Effector CD4-positive, alpha-beta T cell (primary cell): ENCODE measurements around the gene CMTM3.
A peak's percentile ranks its signal among the peaks of the same experiment; 100 is the strongest.
"Not testable (repeated sequence)": the region's sequence is repeated elsewhere in the genome, so short reads cannot be mapped to it uniquely, and the experiment has no call there.

Experiments used
- DNase-seq: peaks from one replicate; pipeline ENCODE4 v3.0.0-alpha.2; 2020
- total RNA-seq: gene quantifications from one replicate; lab custom pipeline; 2026; lab: John Stamatoyannopoulos, UW

The CMTM3 gene
- total RNA-seq, result 60.0 reads per million, percentile 72 among the genes with 10 or more reads in this experiment

GRCh38 chr16:66604376-66605176 is at the start of gene CMTM3:
TSS of gene CMTM3 (plus strand) at chr16:66604704. CDS start at chr16:66604806, 102 bp downstream.
- DNase-seq, result peak; percentile 58

DNA sequence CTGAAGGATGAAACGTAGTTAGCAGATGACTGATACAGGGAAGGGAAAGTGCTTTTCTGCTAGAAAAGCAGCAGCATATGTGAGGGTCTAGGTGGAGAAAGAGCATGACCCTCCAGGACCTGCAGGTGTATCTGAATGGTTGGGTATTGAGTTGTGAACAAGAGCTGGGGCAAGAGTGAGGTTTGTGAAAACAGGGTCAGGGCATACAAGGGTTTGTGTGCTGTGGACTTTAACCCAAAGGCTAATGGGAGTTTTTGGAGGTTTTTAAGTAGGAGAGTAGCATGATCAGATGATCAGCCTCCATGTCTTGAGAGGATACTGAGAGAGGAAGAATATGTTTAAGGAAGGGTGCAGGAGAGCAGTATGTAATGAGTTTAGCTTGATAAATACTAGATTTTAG is 44.4 kb upstream of the CMTM3 start:
- no peak for DNase-seq

DNA sequence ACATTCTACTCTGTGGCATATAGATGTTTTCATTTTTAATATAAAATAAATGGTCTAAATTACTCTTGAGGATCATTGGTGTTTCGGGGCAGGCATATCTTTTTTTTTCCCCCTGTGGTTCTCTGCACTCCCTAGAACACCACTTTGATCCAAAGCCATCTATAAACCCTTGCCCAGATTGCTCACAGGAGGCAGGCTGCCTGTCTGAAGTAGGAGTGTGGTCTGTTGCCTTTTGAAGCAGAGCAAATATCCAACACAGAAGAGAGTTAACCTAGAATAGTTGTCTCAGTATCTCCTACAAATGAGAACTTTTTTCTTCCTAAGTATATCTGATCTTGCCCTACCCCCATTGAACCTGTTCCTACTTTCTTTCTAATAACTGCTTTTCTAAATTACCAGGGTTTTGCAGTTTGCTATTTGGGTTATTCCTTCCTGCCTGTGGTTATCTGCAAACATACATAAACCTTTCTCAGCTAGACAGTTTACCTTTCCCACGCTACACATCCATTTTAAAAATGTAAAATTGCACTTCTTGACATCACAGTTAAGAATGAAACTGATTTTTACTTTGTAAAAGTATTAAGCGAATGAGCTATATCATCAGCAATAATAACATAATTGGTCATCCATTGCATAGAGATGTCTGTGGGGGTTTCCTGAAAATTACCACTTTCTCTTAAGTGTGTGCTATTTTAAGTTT is 43.0 kb upstream of the CMTM3 start:
- no peak for DNase-seq

- DNase-seq, result no peak
These were observed 42.1 kb upstream of the CMTM3 start for GRCh38 chr16:66562409-66562808.

- no peak for DNase-seq
These were observed 41.5 kb upstream of the CMTM3 start for GRCh38 chr16:66562986-66563385.

GRCh38 chr16:66563574-66564334 is 40.8 kb upstream of the CMTM3 start:
- DNase-seq, result no peak

- no peak for DNase-seq
These were observed 38.2 kb upstream of the CMTM3 start, which contains the start of gene CMTM1 for GRCh38 chr16:66566051-66566901. TSS of gene CMTM1 (plus strand) at chr16:66566439. CDS start at chr16:66566514, 75 bp downstream.

DNA sequence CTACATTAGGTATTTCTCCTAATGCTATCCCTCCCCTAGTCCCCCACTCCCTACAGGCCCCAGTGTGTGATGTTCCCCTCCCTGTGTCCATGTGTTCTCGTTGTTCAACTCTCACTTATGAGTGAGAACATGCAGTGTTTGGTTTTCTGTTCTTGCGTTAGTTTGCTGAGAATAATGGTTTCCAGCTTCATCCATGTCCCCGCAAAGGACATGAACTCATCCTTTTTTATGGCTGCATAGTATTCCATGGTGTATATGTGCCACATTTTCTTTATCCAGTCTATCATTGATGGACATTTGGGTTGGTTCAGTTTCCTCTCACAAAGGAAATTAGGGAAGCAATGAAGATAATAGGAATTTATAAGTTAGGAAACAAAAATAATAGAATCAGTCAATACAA is 37.2 kb upstream of the CMTM3 start:
- DNase-seq, result not testable (repeated sequence)

GRCh38 chr16:66568355-66568754 is 36.1 kb upstream of the CMTM3 start:
- DNase-seq, result no peak

GRCh38 chr16:66569131-66569530 is 35.4 kb upstream of the CMTM3 start:
- no peak for DNase-seq

- DNase-seq, result no peak
These were observed 34.6 kb upstream of the CMTM3 start for GRCh38 chr16:66569827-66570405.

- DNase-seq, result no peak
These were observed 32.1 kb upstream of the CMTM3 start for GRCh38 chr16:66572356-66572755.

GRCh38 chr16:66574081-66574480 is 30.4 kb upstream of the CMTM3 start:
- no peak for DNase-seq

DNA sequence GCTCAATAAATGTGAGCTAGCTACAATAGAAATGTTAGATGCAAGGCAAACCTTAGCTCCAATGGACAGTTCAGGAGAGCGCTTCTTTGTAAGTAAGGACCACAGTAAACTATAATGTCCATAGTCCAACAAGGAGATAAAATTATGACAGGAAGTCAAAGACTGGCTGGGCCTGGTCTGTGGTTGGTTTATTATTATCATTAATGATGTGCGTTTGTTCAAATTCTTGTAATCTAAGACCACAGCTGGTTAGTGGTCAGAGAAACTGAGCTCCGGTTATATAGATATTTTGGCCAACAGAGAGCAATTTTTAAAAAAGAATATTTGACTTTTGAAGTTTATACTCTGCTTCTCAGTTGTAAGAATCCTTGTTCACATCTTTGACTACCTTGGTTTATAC is 30.0 kb upstream of the CMTM3 start:
- no peak for DNase-seq

DNA sequence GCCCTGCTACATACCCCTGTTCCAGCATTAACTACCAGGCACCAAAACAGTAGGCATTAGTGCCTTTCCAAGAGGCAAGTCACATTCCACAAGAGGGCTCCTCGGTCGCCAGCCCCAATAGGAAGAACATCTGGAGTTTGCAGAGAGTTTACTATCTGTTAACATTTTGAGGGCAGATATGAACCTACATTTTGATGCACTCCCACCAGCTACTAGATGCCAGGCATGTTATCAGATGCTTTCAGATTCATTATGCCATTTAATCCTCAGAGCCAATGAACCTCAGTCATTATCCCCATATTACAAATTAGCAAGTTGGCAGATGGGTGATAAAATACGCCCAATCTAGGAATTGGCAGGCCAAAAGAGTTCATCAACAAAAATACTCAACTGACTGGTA is 29.4 kb upstream of the CMTM3 start:
- no peak for DNase-seq

DNA sequence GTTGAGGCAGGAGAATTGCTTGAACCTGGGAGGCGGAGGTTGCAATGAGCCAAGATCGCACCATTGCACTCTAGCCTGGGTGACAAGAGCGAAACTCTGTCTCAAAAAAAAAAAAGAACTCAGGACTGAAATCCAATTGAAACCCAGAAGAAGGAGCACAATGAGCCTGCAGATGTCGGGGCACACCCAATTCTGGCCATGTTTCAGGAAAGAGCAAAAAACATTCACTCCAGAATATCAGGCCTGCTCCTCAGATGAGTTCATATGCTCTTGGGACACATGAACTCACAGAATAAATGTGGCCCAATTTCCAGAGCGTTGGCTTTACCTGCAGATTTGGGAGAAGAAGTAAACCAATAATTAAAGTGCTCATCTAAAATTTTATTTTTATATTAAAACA is 28.2 kb upstream of the CMTM3 start:
- DNase-seq, result no peak

DNA sequence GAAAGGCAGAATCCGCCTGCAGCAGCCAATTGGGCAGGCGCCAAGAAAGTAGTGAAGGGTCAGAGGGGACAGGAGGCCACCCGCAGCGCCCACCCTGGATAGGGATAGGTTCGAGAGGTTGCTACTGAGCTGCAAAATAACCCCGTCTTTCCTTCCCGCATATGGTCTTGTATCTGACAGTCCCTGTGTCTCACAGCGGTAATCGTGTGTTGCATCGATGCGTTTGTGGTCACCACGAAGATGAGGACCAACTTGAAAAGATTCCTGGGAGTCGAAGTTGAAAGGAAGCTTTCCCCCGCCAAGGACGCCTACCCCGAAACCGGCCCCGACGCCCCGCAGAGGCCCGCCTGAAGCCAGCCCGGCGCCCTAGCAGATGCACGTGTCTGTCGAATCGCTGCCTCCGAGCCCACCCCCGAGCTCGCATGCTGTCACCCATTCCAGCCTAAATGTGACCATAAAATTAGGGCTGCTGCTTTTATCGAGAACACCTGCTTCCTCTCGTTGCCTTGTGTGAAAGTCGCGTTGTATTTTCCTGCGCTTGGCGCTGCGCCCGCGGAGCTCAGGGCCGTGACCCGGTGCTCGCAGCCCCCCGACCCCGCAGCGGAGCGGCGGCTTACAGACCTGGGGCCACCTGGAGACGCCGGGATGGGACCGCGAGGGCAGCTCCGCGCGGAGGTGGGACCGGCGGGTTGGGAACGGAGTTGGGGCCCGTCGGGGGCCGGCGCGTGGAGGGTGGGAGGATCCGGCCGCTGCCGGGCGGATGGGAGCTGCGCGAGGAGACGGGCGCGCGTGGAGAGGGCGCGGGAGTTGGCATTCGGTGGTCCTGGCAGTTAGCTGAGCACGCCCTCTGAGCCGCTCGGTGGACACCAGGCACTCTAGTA is 25.6 kb upstream of the CMTM3 start, which contains the start of gene CMTM2:
Gene CMTM2, plus strand, starts transcription at position 813 of the 881 bp plus-strand sequence. CDS start 145 bp downstream, outside the sequence.
- no peak for DNase-seq

DNA sequence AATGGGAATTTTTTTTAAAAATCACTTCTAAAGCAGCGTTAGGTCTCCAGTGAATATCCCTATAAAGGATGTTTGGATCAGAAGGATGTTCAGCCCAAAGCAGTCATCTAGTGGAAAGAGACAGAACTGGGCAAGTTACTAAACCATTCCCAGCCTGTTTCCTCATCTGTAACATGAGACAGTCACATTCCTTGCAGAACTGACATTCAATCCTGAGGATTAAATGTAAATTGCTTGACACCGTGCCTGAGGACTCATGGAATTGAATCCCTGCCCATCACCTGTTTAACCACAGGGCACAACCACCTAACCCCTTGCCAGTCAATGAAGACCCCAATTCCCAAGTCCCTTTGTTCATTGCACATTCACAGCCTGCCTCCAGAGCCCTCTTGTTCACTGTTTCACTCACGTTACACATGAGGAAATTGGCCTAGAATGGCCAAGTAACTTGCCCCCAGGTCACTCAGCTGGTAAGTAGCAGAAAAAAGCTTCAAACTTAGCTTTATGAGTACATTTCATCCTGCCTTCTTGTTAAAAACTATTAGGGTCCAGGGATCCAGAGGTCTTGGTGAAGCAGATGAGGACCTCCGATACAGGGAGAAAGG is 23.8 kb upstream of the CMTM3 start:
- no peak for DNase-seq

- no peak for DNase-seq
These were observed 23.1 kb upstream of the CMTM3 start for GRCh38 chr16:66581246-66581952.
